Right atrium auricular region (tissue), 2 donors: Measurements from ENCODE around the gene APP. TPM values are rescaled to one million over a fixed set of nuclear protein-coding genes. Genes with fewer than 3 reads are reported as not detected.
A peak's percentile ranks its signal among the peaks of the same experiment; 100 is the strongest.

Experiments
- DNase-seq: peaks from one replicate; pipeline ENCODE4 v3.0.0-alpha.2; 2019; ENCODE audit warnings: low spot score
- H3K27ac ChIP-seq, 2 donors: fragments of 200-600 bp; sonication (generic); 1 replicate in 1 of 2; 2 replicates in 1 of 2; pipeline ENCODE4 v1.5.1; 2016 to 2019
- H3K27me3 ChIP-seq, 2 donors: fragments of 200-600 bp; sonication (generic); one replicate each; pipeline versions ENCODE4 v1.5.1 to v1.6.0; 2017 to 2019
- H3K36me3 ChIP-seq: fragments of 200-600 bp; sonication (generic); one replicate; pipeline ENCODE4 v1.5.1; 2016
- H3K4me1 ChIP-seq, 2 donors: fragments of 200-600 bp; sonication (generic); one replicate each; pipeline versions ENCODE4 v1.5.1 to v1.6.0; 2017 to 2019
- H3K4me3 ChIP-seq, 2 donors: fragments of 200-600 bp; sonication (generic); 1 replicate in 1 of 2; 2 replicates in 1 of 2; pipeline ENCODE4 v1.5.1; 2017 to 2019; ENCODE audit warnings: mild to moderate bottlenecking in 1 of 2, moderate library complexity in 1 of 2
- H3K9me3 ChIP-seq, 2 donors: fragments of 200-600 bp; sonication (generic); one replicate each; pipeline ENCODE4 v1.5.1; 2019
- total RNA-seq, 2 donors: library from RNA; depleted of rRNA; stranded (reverse); fragments of >200 nt; gene quantifications; one replicate each; pipeline ENCODE4 v1.1.0, GENCODE V29; 2016
- TF ChIP-seq, protein P1 (sequence below), 2 donors: fragments of 200-600 bp; sonication (generic); IDR thresholded peaks; one replicate each; pipeline ENCODE4 v1.5.1; 2019; ENCODE audit warnings: antibody characterized with exemption in 2 of 2

The APP gene
- total RNA-seq, 2 donors from 2014 or later: 326 to 389 TPM

DNA sequence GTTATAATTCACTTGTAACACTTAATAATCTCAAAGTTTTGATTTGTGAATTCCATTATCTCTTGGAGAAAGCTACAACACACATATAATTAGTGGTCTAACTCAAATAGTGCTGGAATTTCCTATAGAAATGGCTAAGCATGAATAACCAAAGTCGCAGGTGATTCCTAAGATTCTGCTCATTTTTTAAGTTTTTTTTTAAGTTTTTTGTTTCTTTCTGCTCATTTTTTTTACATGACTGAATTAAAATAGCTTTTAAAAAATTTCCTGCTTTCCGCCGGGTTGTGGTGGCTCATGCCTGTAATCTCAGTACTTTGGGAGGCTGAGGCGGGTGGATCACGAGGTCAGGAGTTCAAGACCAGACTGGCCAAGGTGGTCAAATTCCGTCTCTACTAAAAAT lies 90.4 kb downstream of the APP start:
- Histone ChIP-seq H3K4me1 (peaks cover 0 to 6% of the 10 kb centered on the region in 2 donors), H3K27me3 (no peaks in the 10 kb centered on the region), H3K27ac (no peak overlapping the region), H3K36me3 (no peaks in the 10 kb centered on the region), H3K4me3 (no peak overlapping the region), H3K9me3 (no peaks in the 10 kb centered on the region)
- DNase-seq: no peak
- TF ChIP-seq, protein P1, sequence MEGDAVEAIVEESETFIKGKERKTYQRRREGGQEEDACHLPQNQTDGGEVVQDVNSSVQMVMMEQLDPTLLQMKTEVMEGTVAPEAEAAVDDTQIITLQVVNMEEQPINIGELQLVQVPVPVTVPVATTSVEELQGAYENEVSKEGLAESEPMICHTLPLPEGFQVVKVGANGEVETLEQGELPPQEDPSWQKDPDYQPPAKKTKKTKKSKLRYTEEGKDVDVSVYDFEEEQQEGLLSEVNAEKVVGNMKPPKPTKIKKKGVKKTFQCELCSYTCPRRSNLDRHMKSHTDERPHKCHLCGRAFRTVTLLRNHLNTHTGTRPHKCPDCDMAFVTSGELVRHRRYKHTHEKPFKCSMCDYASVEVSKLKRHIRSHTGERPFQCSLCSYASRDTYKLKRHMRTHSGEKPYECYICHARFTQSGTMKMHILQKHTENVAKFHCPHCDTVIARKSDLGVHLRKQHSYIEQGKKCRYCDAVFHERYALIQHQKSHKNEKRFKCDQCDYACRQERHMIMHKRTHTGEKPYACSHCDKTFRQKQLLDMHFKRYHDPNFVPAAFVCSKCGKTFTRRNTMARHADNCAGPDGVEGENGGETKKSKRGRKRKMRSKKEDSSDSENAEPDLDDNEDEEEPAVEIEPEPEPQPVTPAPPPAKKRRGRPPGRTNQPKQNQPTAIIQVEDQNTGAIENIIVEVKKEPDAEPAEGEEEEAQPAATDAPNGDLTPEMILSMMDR (IDR thresholded peaks at IDR 0.05): no peak

DNA sequence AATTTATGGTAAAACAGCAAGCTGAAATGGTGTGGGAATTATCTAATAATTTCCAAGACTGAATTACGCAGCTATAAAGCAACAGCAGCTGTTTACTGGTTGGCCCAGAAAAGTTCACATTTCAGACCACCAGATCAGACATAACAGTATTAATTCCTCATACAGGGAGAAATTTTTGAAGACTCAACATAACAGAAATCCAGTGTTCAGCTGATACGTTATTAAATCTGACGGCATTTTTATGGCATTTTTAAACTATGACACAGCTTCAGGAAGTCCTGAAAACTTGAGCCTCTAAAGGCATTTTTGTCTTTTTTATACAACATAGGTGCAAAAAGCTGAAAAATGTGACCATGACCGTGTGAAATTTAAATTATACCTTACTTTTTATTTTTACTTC lies 91.2 kb downstream of the APP start:
- Histone ChIP-seq H3K9me3 (no peaks in the 10 kb centered on the region), H3K27ac (peak overlapping the region in 1 of 2 donors; percentile 33), H3K27me3 (no peaks in the 10 kb centered on the region), H3K36me3 (no peaks in the 10 kb centered on the region), H3K4me3 (no peak overlapping the region), H3K4me1 (peaks cover 0 to 6% of the 10 kb centered on the region in 2 donors)
- TF ChIP-seq, protein P1 (IDR thresholded peaks at IDR 0.05): no peak
- DNase-seq: no peak

DNA sequence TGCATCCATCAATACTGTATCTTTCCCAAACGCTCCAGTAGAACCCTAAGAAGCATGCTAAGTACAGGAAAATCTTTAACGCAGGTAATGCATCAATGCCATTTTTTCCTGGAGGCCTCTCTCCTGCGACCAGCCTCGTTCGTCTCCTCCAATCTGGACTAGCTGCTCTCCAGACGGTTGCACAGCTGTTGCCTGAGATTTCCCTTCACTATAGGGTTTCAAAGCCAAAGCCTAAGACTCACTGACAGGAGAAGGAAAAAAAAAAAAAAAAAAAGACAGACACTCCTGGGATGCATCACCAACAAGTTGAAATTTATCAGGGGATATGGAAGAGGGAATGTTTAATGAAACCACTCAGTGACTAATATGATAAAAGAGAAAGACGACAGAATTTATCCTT lies 93.0 kb downstream of the APP start:
- H3K9me3 ChIP-seq: no peaks in the 10 kb centered on the region
- no peak for DNase-seq
- no peak overlapping the region for H3K4me3 ChIP-seq
- no peaks in the 10 kb centered on the region for H3K4me1 ChIP-seq
- H3K27ac ChIP-seq: no peak overlapping the region
- no peaks in the 10 kb centered on the region for H3K36me3 ChIP-seq
- TF ChIP-seq, protein P1 (IDR thresholded peaks at IDR 0.05): no peak
- no peaks in the 10 kb centered on the region for H3K27me3 ChIP-seq

DNA sequence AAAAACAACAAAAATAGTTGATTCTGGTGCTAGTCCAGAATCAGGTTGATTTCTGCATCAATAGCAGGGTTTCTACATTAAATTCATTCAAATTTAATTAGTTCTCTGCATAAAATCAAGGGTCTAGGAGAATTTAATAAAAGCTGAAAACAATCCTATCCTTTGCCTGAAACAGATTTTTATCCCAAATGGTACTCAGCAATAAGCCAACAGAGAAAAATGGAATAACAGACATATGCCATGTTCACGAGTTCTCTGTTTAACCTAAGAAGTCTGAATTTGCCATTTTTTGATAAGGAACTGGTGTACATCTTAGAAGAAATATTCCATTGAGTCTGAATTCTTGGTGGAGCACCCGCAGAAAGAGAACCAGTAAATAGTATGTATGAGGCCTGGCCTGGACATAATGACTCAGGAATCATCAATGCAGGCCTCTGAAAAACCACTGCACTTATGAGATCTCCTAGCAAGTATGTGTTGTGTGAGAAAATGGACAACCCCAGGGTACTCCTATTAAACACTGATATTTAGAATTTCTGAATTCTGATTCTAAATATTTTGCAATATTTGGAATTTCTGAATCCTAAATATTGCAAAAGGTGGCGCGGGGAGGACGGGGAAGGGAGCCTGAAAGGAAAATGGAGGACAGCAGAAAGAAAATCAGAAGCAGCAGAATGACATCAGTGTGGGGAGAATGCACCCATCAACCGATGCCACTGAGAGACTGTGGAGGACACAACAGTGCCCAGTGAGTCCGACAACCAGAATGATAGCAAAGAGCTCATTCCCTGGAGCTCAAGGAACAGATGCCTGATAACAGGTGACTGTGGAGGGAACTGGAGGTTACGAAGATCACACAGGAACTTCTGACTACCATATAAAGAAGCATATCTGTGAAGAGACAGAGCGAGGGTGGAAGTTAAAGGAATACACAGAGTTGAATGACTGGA lies 97.6 kb downstream of the APP start:
- Histone ChIP-seq H3K9me3 (no peaks in the 10 kb centered on the region), H3K4me1 (peaks cover 0 to 38% of the 10 kb centered on the region in 2 donors), H3K27ac (no peak overlapping the region), H3K27me3 (no peaks in the 10 kb centered on the region), H3K4me3 (no peak overlapping the region), H3K36me3 (no peaks in the 10 kb centered on the region)
- DNase-seq: no peak
- TF ChIP-seq, protein P1 (IDR thresholded peaks at IDR 0.05): no peak

DNA sequence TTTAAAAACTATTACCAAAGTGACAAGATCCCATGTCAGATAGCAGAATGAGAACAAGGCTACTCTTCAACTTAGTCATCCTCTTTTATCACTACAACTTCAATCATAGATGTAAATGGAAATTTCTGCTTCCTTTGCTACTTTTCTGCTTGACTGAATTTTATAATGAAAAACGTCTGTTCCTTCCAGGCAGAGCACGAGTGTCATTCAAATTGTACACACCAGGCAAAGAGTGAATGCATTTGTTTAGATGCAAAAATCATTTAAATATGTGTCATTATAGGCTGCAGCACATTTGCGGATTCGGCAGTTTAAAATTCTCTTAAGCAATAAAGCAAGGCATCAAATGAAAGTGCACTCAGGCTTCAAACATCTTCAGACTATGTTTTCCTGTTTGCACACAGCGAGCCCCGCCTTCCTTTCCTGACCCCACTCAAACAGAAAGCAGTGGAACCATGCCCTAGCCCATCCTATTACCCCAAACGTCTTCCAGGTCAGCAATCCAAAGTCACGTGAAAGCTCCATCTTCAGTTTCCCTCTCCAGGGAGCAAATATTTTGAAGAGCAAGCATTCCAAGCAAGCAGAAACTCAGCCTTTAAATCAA lies 99.6 kb downstream of the APP start:
- TF ChIP-seq, protein P1 (IDR thresholded peaks at IDR 0.05): no peak
- no peak for DNase-seq
- no peak overlapping the region for H3K27ac ChIP-seq
- no peaks in the 10 kb centered on the region for H3K27me3 ChIP-seq
- H3K4me3 ChIP-seq: no peak overlapping the region
- no peaks in the 10 kb centered on the region for H3K9me3 ChIP-seq
- no peaks in the 10 kb centered on the region for H3K36me3 ChIP-seq
- H3K4me1 ChIP-seq: peaks cover 0 to 38% of the 10 kb centered on the region in 2 donors
